GM19438 (cell line): Measurements from ENCODE around the gene TACC2.
"Not testable (repeated sequence)": the region's sequence is repeated elsewhere in the genome, so short reads cannot be mapped to it uniquely, and the experiment has no call there.

Experiments used
- ATAC-seq: cut with Tn5 transposase; IDR thresholded peaks from one replicate; pipeline ENCODE4 v1.9.1; 2021; ENCODE audit warnings: low read depth; ENCODE audit not compliant: unreplicated experiment

The TACC2 gene

DNA sequence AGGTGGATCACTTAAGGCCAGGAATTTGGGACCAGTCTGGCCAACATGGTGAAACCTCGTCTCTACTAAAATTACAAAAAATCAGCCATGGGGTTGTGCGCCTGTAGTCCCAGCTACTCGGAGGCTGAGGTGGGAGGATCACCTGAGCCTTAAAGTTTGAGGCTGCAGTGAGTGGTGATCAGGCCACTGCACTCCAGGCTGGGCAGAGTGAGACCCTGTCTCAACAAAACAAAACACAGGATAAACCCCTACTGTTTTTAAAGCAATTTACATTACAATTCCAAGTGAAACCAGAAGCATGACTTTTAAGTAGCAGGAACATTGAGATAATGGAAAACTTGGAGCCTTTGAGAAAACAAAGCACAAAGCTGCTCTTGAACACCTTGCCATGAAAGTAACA, 189.7 kb downstream of the TACC2 start:
- no peak for ATAC-seq

GRCh38 chr10:122181041-122181732, 192.2 kb downstream of the TACC2 start:
- ATAC-seq, result no peak

- no peak for ATAC-seq
Observed at GRCh38 chr10:122181876-122182275, 192.9 kb downstream of the TACC2 start.

DNA sequence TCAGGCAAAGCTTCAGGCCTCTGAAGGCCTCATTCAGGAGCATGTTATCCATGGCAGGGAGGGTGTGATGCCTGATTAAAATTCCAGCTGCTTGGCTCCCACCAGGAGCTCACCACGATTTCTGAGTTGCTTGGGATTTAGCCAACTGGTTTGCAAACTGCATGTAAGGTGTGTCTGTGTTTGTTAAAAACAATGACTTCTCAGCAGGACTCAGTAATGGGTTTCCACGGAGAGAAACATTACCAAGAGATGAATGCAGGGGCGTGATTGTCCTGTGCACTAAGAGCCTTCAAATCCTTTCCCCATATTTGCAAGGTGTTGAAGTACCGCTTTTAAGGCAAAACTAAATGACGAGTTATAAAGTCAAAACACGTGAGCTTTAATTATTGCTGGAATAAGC, 193.3 kb downstream of the TACC2 start:
- ATAC-seq, result no peak

- ATAC-seq, result no peak
Observed at GRCh38 chr10:122184254-122184653, 195.3 kb downstream of the TACC2 start.

- ATAC-seq, result no peak
Observed at GRCh38 chr10:122185643-122186042, 196.7 kb downstream of the TACC2 start.

- ATAC-seq, result no peak
Observed at GRCh38 chr10:122186816-122187810, 198.2 kb downstream of the TACC2 start.

GRCh38 chr10:122188706-122189105, 199.7 kb downstream of the TACC2 start:
- no peak for ATAC-seq

DNA sequence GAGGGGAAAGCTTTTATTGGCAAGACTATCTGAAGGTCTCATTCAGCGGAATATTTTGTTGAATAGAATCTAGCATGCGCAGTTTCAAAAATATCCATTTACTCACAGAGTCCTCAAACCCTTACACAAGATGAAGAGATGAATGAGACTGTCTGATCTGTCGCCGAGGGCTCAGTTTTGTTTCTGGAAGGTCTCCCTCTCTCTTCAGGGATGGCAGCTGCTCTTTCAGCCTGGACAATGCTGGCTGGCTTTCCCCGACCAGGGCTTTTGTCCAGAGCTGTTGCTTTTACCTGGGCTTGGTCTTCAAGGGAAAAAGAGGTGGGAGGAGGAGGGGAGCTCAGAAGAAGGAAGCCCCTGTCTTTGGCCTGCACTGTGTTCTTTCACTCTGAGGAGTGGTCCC, 200.2 kb downstream of the TACC2 start:
- no peak for ATAC-seq

DNA sequence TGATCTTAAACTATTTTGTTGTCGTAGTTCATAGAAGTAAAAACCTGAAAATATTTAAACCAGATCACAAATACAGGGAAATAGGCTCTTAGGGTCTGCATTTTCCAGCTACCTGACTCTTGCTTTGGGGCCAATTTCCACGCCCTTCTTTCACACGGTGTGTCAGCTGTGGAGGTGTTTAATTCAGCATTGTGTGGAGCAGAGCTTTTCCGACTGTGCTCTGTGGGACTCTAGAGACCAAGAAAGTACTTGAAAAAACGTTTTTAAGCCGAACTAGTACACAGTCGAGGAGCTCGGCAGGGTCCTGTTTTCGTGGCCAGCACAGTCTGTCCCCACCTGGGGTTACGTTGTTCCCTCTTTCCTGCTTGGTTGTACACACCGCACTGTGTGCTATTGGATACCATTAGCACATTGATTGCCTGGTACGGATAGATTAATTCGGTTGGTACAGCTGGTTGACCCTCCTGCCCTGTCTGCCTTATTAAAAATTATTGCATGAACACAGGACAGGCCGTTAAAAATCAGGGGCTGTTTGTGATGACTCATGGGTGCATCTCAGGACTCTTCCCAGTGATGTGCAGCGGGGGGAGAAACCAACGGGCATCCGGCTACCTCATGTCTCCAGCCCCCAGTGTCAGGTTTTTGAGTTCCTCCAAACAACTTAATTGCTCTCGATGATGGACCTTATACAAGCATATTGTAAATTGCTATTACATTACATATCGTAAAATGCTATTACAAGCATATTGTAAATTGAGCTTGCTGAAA, 201.4 kb downstream of the TACC2 start:
- ATAC-seq, result no peak

DNA sequence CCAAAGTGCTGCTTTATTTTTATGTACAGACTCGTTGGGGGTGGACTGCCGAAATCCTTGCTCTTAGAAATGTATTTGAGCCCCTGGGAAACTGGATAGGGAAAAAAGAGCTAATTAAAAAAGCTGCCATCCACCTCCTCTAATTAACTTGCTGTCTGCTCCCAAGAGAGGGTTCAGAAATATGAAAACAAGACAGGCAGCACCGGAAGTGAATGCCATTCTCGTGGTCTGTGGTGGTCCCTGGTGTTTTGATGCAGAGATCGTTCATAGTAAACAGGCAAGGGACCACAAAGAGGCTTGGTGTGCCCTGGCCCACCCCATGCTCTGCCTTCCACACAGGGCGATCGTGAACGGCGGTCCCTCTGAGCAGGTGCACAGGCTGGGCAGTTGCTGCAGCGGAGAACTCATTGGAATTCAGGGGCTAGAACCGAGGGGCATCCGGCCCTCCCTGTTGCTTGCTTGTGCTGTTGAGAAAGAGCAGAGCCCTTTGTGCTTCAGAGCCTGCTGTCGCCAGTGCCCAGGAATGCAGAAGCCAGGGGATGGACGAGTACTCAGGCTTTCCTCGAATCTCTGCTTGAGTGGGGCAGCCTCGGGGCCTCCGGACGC, 203.1 kb downstream of the TACC2 start:
- ATAC-seq, result no peak

GRCh38 chr10:122194251-122194650, 205.3 kb downstream of the TACC2 start:
- no peak for ATAC-seq

DNA sequence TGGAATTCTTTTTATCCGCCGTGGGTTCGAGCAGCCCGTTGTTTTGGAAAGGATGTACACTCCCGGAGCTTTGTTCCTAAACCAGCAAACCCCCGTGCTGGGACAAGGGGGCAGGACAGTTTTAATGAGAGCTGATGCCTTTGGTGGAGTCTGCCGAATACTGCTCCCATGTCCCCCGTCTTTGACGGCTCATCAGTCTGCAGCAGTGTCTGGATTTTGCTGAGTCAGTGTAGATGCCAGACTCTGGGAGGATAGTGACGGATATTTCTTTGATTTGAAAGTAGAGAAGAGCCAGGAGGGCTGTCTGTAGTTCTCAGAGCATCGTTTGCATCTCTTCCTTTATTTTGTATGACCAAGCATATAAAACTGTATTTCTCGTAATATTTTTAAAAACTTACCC, 207.3 kb downstream of the TACC2 start:
- ATAC-seq, result no peak

- no peak for ATAC-seq
Observed at GRCh38 chr10:122197611-122198222, 208.8 kb downstream of the TACC2 start.

DNA sequence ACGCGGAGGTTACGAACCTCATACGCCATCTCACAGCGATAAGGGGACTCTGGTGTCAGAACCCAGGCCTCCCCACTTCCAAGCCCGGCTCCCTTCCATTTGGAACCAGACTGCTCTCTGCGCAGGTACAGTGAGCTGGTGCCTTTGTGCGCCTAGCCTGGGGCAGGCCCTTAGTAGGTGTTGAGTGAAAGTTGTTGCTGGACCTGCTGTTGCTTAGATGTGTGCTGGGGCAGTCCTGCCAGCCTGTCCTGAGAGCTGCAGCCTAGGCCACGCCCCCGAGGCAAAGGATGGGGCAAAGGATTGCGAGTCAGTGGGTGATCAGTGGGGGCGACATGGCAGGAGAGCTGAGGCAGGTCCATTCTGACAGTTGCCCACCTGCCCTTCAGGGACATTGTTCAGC, 209.7 kb downstream of the TACC2 start:
- ATAC-seq, result no peak

DNA sequence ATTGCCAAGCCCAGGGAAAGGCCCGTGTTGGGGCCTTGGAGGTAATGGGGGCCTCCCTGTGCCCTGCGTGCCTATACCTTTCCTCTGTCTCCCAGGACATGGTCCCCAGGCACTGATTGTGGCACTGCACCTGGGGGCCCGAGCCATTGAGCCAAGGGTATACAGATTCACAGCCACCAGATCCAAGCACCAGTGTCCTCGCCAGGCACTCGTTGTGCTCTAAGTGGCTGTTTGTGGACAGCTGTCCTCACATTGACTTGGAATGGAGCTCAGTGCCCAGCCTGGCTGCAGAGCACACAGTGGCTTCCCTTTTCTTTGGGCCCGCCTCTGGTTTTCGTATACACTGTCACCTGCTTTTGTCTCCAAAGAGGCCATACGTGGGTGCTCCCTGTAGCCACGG, 210.1 kb downstream of the TACC2 start:
- no peak for ATAC-seq

DNA sequence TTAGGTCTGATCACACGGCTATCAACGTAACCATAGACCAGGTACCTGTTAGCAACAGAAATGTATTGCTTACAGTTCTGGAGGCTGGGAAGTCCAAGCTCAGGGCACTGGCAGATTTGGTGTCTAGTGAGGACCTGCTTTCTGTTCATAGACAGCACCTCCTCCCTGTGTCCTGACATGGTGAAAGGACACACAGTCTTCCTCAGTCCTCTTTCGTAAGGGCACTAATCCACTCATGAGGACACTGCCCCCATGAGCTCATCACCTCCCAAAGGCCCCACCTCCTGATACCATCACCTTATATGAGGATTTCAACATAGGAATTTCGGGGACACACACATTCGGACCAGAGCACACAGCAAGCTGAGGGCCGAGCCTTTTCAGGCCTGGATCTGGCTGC, 210.7 kb downstream of the TACC2 start:
- ATAC-seq, result no peak

GRCh38 chr10:122201401-122201800, 212.4 kb downstream of the TACC2 start:
- no peak for ATAC-seq

GRCh38 chr10:122203180-122203579, 214.2 kb downstream of the TACC2 start:
- not testable (repeated sequence) for ATAC-seq
